HCT116 (cell line): ENCODE data around the gene CYB5R3. TPM values are rescaled to one million over a fixed set of nuclear protein-coding genes. Genes with fewer than 3 reads are reported as not detected.

ENCODE experiments used
- ATAC-seq: fragments of 200-7000 bp; cut with Tn5 transposase; 2 replicates; pipeline ENCODE4 v1.9.1; 2020; ENCODE audit warnings: mild to moderate bottlenecking, moderate library complexity
- BruUV-seq: library from RNA; stranded (reverse); fragments of 400-500 nt; replicated peaks from 2 replicates; lab custom pipeline; 2021; lab: Mats Ljungman, UMichigan
- CTCF ChIA-PET: fragments of 300-600 bp; sonication (Branson Sonifier 250); formaldehyde crosslinking; loops from one replicate; lab custom pipeline; 2021; ENCODE audit warnings: antibody characterized with exemption; lab: Charles Lee
- POLR2A ChIA-PET: fragments of 300-600, 350-600 bp; sonication (Branson Sonifier 250); formaldehyde crosslinking; loops from one replicate; lab custom pipeline; 2021; ENCODE audit warnings: antibody characterized with exemption; lab: Charles Lee
- RAD21 ChIA-PET, 2 experiments: fragments of 300-600 bp; sonication (Branson Sonifier 250); formaldehyde crosslinking; loops; one replicate each; lab custom pipeline; 2023; ENCODE audit warnings: low total read pairs in 2 of 2; ENCODE audit not compliant: uncharacterized antibody in 2 of 2, unreplicated experiment in 2 of 2, low non-redundant PET in 1 of 2; lab: Charles Lee
- DNase-seq: peaks from one replicate; pipeline ENCODE4 v3.0.0-alpha.2; 2010; ENCODE audit warnings: low read depth, low spot score
- H2AFZ ChIP-seq: fragments of 200-600 bp; shearing (Covaris generic), sonication (generic); 2 replicates; pipeline ENCODE4 v1.6.1; 2017; ENCODE audit warnings: low read depth, mixed run types, mixed read lengths, antibody characterized with exemption, low read length; ENCODE audit not compliant: poor library complexity, severe bottlenecking
- H3K27ac ChIP-seq: 2 replicates; pipeline ENCODE4 v1.5.1; 2012; ENCODE audit warnings: low read depth, low read length
- H3K27me3 ChIP-seq: fragments of 200-600 bp; sonication (generic); 2 replicates; pipeline ENCODE4 v1.6.1; 2016; ENCODE audit warnings: mixed run types, low read length, mixed read lengths; ENCODE audit not compliant: insufficient read depth
- H3K36me3 ChIP-seq, 2 experiments: fragments of 200-500 bp in 1 of 2; fragments of 200-600 bp in 1 of 2; sonication (Bioruptor generic) in 1 of 2; sonication (generic) in 1 of 2; 2 replicates each; pipeline versions ENCODE4 v1.5.1 to v1.6.1; 2014 to 2016; ENCODE audit warnings: low read length in 2 of 2, inconsistent platforms in 1 of 2, mixed read lengths in 1 of 2, mixed run types in 1 of 2; ENCODE audit not compliant: insufficient read depth in 2 of 2, control insufficient read depth in 1 of 2
- H3K4me1 ChIP-seq, 2 experiments: fragments of 200-600 bp in 1 of 2; sonication (generic) in 1 of 2; 2 replicates each; pipeline versions ENCODE4 v1.5.1 to v1.6.1; 2012 to 2017; ENCODE audit warnings: low read length in 2 of 2, inconsistent platforms in 1 of 2, mild to moderate bottlenecking in 1 of 2, mixed read lengths in 1 of 2, mixed run types in 1 of 2, moderate library complexity in 1 of 2; ENCODE audit not compliant: insufficient read depth in 2 of 2, control insufficient read depth in 1 of 2
- H3K4me2 ChIP-seq: fragments of 200-600 bp; sonication (generic); 2 replicates; pipeline ENCODE4 v1.6.1; 2017; ENCODE audit warnings: mixed run types, low read length, mixed read lengths
- H3K4me3 ChIP-seq, 2 experiments: fragments of 200-600 bp in 1 of 2; sonication (generic) in 1 of 2; replicated peaks in 1 of 2; 2 replicates each; pipeline ENCODE4 v1.5.1; 2011 to 2016; ENCODE audit warnings: low read length in 2 of 2, control low read depth in 1 of 2, low read depth in 1 of 2, mild to moderate bottlenecking in 1 of 2, mixed read lengths in 1 of 2, mixed run types in 1 of 2
- H3K79me2 ChIP-seq: fragments of 200-600 bp; sonication (generic); 2 replicates; pipeline ENCODE4 v1.6.1; 2017; ENCODE audit warnings: mild to moderate bottlenecking, mixed run types, low read length, moderate library complexity, mixed read lengths; ENCODE audit not compliant: insufficient read depth
- H3K9ac ChIP-seq: fragments of 200-600 bp; sonication (generic); 2 replicates; pipeline ENCODE4 v1.6.1; 2016; ENCODE audit warnings: low read length, mixed read lengths
- H3K9me2 ChIP-seq: fragments of 200-600 bp; sonication (generic), shearing (Covaris generic); 2 replicates; pipeline ENCODE4 v1.6.1; 2017; ENCODE audit warnings: mixed run types, mild to moderate bottlenecking, moderate library complexity; ENCODE audit not compliant: insufficient read depth
- H3K9me3 ChIP-seq, 2 experiments: fragments of 200-500 bp in 1 of 2; fragments of 200-600 bp in 1 of 2; sonication (Bioruptor generic) in 1 of 2; sonication (generic) in 1 of 2; 2 replicates each; pipeline ENCODE4 v1.6.1; 2014 to 2017; ENCODE audit warnings: low read length in 2 of 2, mixed read lengths in 2 of 2, inconsistent platforms in 1 of 2, low read depth in 1 of 2, mild to moderate bottlenecking in 1 of 2, mixed run types in 1 of 2, moderate library complexity in 1 of 2; ENCODE audit not compliant: control insufficient read depth in 1 of 2, insufficient read depth in 1 of 2
- H4K20me1 ChIP-seq: fragments of 200-600 bp; sonication (generic), shearing (Covaris generic); 2 replicates; pipeline ENCODE4 v1.6.1; 2017; ENCODE audit warnings: mixed run types, mild to moderate bottlenecking, moderate library complexity; ENCODE audit not compliant: insufficient read depth
- CBX3 ChIP-seq: IDR thresholded peaks from 2 replicates; pipeline ENCODE4 v1.6.1; 2012; ENCODE audit warnings: low read depth
- CEBPB ChIP-seq: IDR thresholded peaks from 2 replicates; pipeline ENCODE4 v1.6.1; 2012; ENCODE audit warnings: low read depth
- EGR1 ChIP-seq: IDR thresholded peaks from 2 replicates; pipeline ENCODE4 v1.6.1; 2012; ENCODE audit warnings: low read depth
- ELF1 ChIP-seq: IDR thresholded peaks from 2 replicates; pipeline ENCODE4 v1.6.1; 2012; ENCODE audit warnings: low read depth, borderline replicate concordance
- EZH2 ChIP-seq: fragments of 200-600 bp; sonication (generic); IDR thresholded peaks from 2 replicates; pipeline ENCODE4 v1.6.1; 2017; ENCODE audit warnings: antibody characterized with exemption, mixed run types
- EZH2phosphoT487 ChIP-seq: fragments of 200-600 bp; IDR thresholded peaks from 2 replicates; pipeline ENCODE4 v1.6.1; 2018; ENCODE audit warnings: antibody characterized with exemption, borderline replicate concordance
- JUND ChIP-seq: IDR thresholded peaks from 2 replicates; pipeline ENCODE4 v1.6.1; 2012
- MAX ChIP-seq: IDR thresholded peaks from 2 replicates; pipeline ENCODE4 v1.6.1; 2012
- POLR2AphosphoS5 ChIP-seq: IDR thresholded peaks from 2 replicates; pipeline ENCODE4 v1.6.1; 2011; ENCODE audit warnings: mild to moderate bottlenecking, low read depth, low read length, moderate library complexity
- SIN3A ChIP-seq: IDR thresholded peaks from 2 replicates; pipeline ENCODE4 v1.6.1; 2012; ENCODE audit warnings: low read depth
- SP1 ChIP-seq: IDR thresholded peaks from 2 replicates; pipeline ENCODE4 v1.6.1; 2012; ENCODE audit warnings: low read depth
- SRF ChIP-seq: IDR thresholded peaks from 2 replicates; pipeline ENCODE4 v1.6.1; 2012; ENCODE audit warnings: low read depth
- TCF7L2 ChIP-seq: IDR thresholded peaks from 2 replicates; pipeline ENCODE4 v1.7.0; 2011; ENCODE audit warnings: borderline replicate concordance, inconsistent platforms; ENCODE audit not compliant: insufficient read depth, insufficient read length; ENCODE audit errors: extremely low read depth
- YY1 ChIP-seq: IDR thresholded peaks from 2 replicates; pipeline ENCODE4 v1.6.1; 2011; ENCODE audit warnings: low read length, low read depth, moderate library complexity, mild to moderate bottlenecking; ENCODE audit not compliant: insufficient replicate concordance; ENCODE audit errors: extremely low read depth
- ZFX ChIP-seq: fragments of 450-650 bp; IDR thresholded peaks from 2 replicates; pipeline ENCODE4 v1.6.1; 2017
- ZNF274 ChIP-seq: fragments of 200-500 bp; sonication (Bioruptor generic); IDR thresholded peaks from 2 replicates; pipeline ENCODE4 v1.6.1; 2014; ENCODE audit warnings: mild to moderate bottlenecking, low read depth, low read length, inconsistent platforms
- intact Hi-C: fragments of 100-400 bp; cut with micrococcal nuclease; formaldehyde crosslinking; loops from 2 replicates; pipeline ENCODE4 v1.10.0; 2022
- total RNA-seq: library from RNA; stranded (reverse); gene quantifications from one replicate; pipeline ENCODE4 v1.2.1, GENCODE V29; 2021; ENCODE audit not compliant: unreplicated experiment

CYB5R3 gene
- total RNA-seq, 1 experiment from 2014 or later, result 127 TPM

GRCh38 chr22:42627981-42628380, 21.2 kb downstream of the CYB5R3 start:
- Histone ChIP-seq H3K4me2 (no peak overlapping the region), H3K9me3 (no peaks in the 10 kb centered on the region), H3K4me3 (no peak overlapping the region), H3K36me3 (peaks cover 25 to 32% of the 10 kb centered on the region in 2 experiments; a peak in 3 of 4 replicates), H3K27me3 (no peaks in the 10 kb centered on the region), H3K9ac (no peak overlapping the region), H3K9me2 (no peaks in the 10 kb centered on the region), H4K20me1 (no peaks in the 10 kb centered on the region), H3K79me2 (peaks cover 9% of the 10 kb centered on the region), H3K4me1 (no peaks in the 10 kb centered on the region), H2AFZ (no peak overlapping the region), H3K27ac (no peak overlapping the region)
- POLR2A ChIA-PET, result interaction anchor here (0.9 kb wide), 1 partner anchor 12 kb away, joined by 3 read pairs; no protein-coding TSS in a partner anchor
- no peak for TF ChIP-seq EZH2phosphoT487
- TF ChIP-seq TCF7L2, result no peak
- no peak for TF ChIP-seq SP1
- no peak for TF ChIP-seq ELF1
- no peak for TF ChIP-seq ZNF274
- TF ChIP-seq SRF, result no peak
- TF ChIP-seq EZH2, result no peak
- no peak for TF ChIP-seq EGR1
- no peak for TF ChIP-seq CBX3
- TF ChIP-seq MAX, result no peak
- TF ChIP-seq ZFX, result no peak
- TF ChIP-seq CEBPB, result no peak
- TF ChIP-seq POLR2AphosphoS5, result no peak
- no peak for TF ChIP-seq SIN3A
- TF ChIP-seq YY1, result no peak
- TF ChIP-seq JUND, result no peak
- RAD21 ChIA-PET, result no interaction called here
- ATAC-seq (no peak), DNase-seq (no peak)
- intact Hi-C loops, result no loop called here
- CTCF ChIA-PET, result no interaction called here
- no TSS peak for BruUV-seq
